Endothelial cell of umbilical vein (primary cell): ENCODE measurements around the gene THAP4. TPM values are rescaled to one million over a fixed set of nuclear protein-coding genes. Genes with fewer than 3 reads are reported as not detected.
A peak's percentile ranks its signal among the peaks of the same experiment; 100 is the strongest.

Experiments
- BruUV-seq: library from RNA; stranded (reverse); fragments of 400-500 nt; replicated peaks from 2 replicates; lab custom pipeline; 2021; lab: Mats Ljungman, UMichigan
- CTCF ChIA-PET: fragments of 300-600, 350-600 bp; sonication (Branson Sonifier 250); formaldehyde crosslinking; loops from one replicate; lab custom pipeline; 2021; ENCODE audit warnings: antibody characterized with exemption, inconsistent platforms; lab: Charles Lee
- POLR2A ChIA-PET: fragments of 300-600, 350-600 bp; sonication (Branson Sonifier 250); formaldehyde crosslinking; loops from one replicate; lab custom pipeline; 2021; ENCODE audit warnings: antibody characterized with exemption, inconsistent platforms; lab: Charles Lee
- DNase-seq: peaks from one replicate; pipeline ENCODE4 v3.0.0-alpha.2; 2011; ENCODE audit warnings: low read depth, low spot score
- FAIRE-seq: peaks from 2 replicates; lab custom pipeline; 2011; peaks lifted over from hg19 to GRCh38; lab: Jason Lieb, UNC
- H2AFZ ChIP-seq: 2 replicates; pipeline ENCODE4 v1.6.0; 2012; ENCODE audit warnings: low read depth, low read length, control low read depth, inconsistent platforms
- H3K27ac ChIP-seq: 2 replicates; pipeline ENCODE4 v1.5.1; 2011; ENCODE audit warnings: low read depth, mild to moderate bottlenecking, control low read depth, low read length, moderate library complexity; ENCODE audit not compliant: insufficient read depth
- H3K27me3 ChIP-seq, 2 experiments: 2 replicates each; pipeline versions ENCODE4 v1.6.0 to v1.6.1; 2011; ENCODE audit warnings: low read length in 2 of 2, mixed read lengths in 1 of 2; ENCODE audit not compliant: control insufficient read depth in 2 of 2, insufficient read depth in 2 of 2
- H3K36me3 ChIP-seq, 2 experiments: 2 replicates in 1 of 2; 3 replicates in 1 of 2; pipeline ENCODE4 v1.5.1; 2011; ENCODE audit warnings: low read length in 2 of 2, mild to moderate bottlenecking in 1 of 2, moderate library complexity in 1 of 2; ENCODE audit not compliant: control insufficient read depth in 2 of 2, insufficient read depth in 2 of 2; ENCODE audit errors: extremely low read depth in 1 of 2
- H3K4me1 ChIP-seq: 3 replicates; pipeline ENCODE4 v1.5.1; 2011; ENCODE audit warnings: mild to moderate bottlenecking, low read length; ENCODE audit not compliant: control insufficient read depth, insufficient read depth; ENCODE audit errors: extremely low read depth
- H3K4me2 ChIP-seq: 2 replicates; pipeline ENCODE4 v1.6.1; 2011; ENCODE audit warnings: low read length, control low read depth, mixed read lengths; ENCODE audit not compliant: insufficient read depth
- H3K4me3 ChIP-seq, 3 experiments: fragments of 200-600 bp in 1 of 3; sonication (generic), shearing (Covaris generic) in 1 of 3; replicated peaks in 1 of 3; 2 replicates each; pipeline ENCODE4 v1.5.1; 2011 to 2016; ENCODE audit warnings: control low read depth in 3 of 3, low read length in 3 of 3, mild to moderate bottlenecking in 2 of 3, inconsistent platforms in 1 of 3, low read depth in 1 of 3, moderate library complexity in 1 of 3; ENCODE audit not compliant: insufficient read depth in 1 of 3
- H3K79me2 ChIP-seq: 2 replicates; pipeline ENCODE4 v1.6.0; 2012; ENCODE audit warnings: low read length, inconsistent platforms; ENCODE audit not compliant: control insufficient read depth, insufficient read depth
- H3K9ac ChIP-seq: replicated peaks from 2 replicates; pipeline ENCODE3; 2011; ENCODE audit warnings: low read length, control low read depth; ENCODE audit not compliant: insufficient read depth; ENCODE audit errors: extremely low read depth
- H3K9me1 ChIP-seq: replicated peaks from 3 replicates; pipeline ENCODE4 v1.6.0; 2011; ENCODE audit warnings: mild to moderate bottlenecking, low read length; ENCODE audit not compliant: control insufficient read depth, insufficient read depth; ENCODE audit errors: extremely low read depth
- H3K9me3 ChIP-seq: replicated peaks from 2 replicates; pipeline ENCODE4 v1.5.1; 2012; ENCODE audit warnings: low read length, inconsistent platforms; ENCODE audit not compliant: control insufficient read depth, insufficient read depth
- H4K20me1 ChIP-seq: replicated peaks from 2 replicates; pipeline ENCODE3; 2011; ENCODE audit warnings: mild to moderate bottlenecking, low read length; ENCODE audit not compliant: control insufficient read depth, insufficient read depth; ENCODE audit errors: extremely low read depth
- EZH2 ChIP-seq: IDR thresholded peaks from 2 replicates; pipeline ENCODE4 v1.6.1; 2012; ENCODE audit warnings: borderline replicate concordance, low read depth, mild to moderate bottlenecking, moderate library complexity, low read length, inconsistent platforms; ENCODE audit not compliant: severe bottlenecking
- FOS ChIP-seq: IDR thresholded peaks from 2 replicates; pipeline ENCODE4 v1.6.1; 2011; ENCODE audit warnings: mild to moderate bottlenecking, low read length, moderate library complexity, borderline replicate concordance; ENCODE audit not compliant: insufficient read depth
- GATA2 ChIP-seq: IDR thresholded peaks from 2 replicates; pipeline ENCODE4 v1.7.0; 2011; ENCODE audit warnings: low read depth, mild to moderate bottlenecking, moderate library complexity, mixed read lengths, low read length; ENCODE audit not compliant: insufficient read length, insufficient read depth
- JUN ChIP-seq: IDR thresholded peaks from 2 replicates; pipeline ENCODE4 v1.6.1; 2011; ENCODE audit warnings: borderline replicate concordance, low read depth; ENCODE audit not compliant: insufficient read length, insufficient read depth
- MAX ChIP-seq: IDR thresholded peaks from 2 replicates; pipeline ENCODE4 v1.6.1; 2011; ENCODE audit not compliant: insufficient read depth, insufficient read length
- MYC ChIP-seq: IDR thresholded peaks from one replicate; pipeline ENCODE4 v1.6.1; 2011; ENCODE audit warnings: mild to moderate bottlenecking, low read depth, low read length
- POLR2A ChIP-seq: IDR thresholded peaks from 2 replicates; pipeline ENCODE4 v1.6.1; 2012; ENCODE audit warnings: low read depth, mild to moderate bottlenecking, control low read depth, low read length
- POLR2AphosphoS5 ChIP-seq: IDR thresholded peaks from 2 replicates; pipeline ENCODE4 v1.6.1; 2012; ENCODE audit warnings: low read depth, mild to moderate bottlenecking, control low read depth, low read length, moderate library complexity; ENCODE audit not compliant: insufficient read depth
- dilution Hi-C: fragments of 300-500 bp; cut with MboI; formaldehyde crosslinking; loops from one replicate; pipeline ENCODE4 v1.15.0; 2019; ENCODE audit warnings: low sequenced_read_pairs; ENCODE audit not compliant: extremely low pct_ligation_motif_present
- intact Hi-C: fragments of 100-400 bp; cut with micrococcal nuclease; formaldehyde crosslinking; loops from one replicate; pipeline ENCODE4 v1.10.0; 2022
- polyA plus RNA-seq, 4 experiments: library from polyadenylated mRNA; depleted of rRNA in 3 of 4; stranded (reverse) in 3 of 4; unstranded in 1 of 4; fragments of >200 nt; gene quantifications; 2 replicates each; pipeline versions ENCODE4 v1.2.1 to v1.2.3, GENCODE V29; 2011 to 2012; ENCODE audit warnings: missing spikeins in 1 of 4
- total RNA-seq: library from RNA; stranded (reverse); gene quantifications from 2 replicates; pipeline ENCODE4 v1.2.3, GENCODE V29; 2021
- TF ChIP-seq, protein P1 (sequence below), 2 donors: IDR thresholded peaks; 1 replicate in 1 of 2; 2 replicates in 1 of 2; pipeline ENCODE4 v1.5.1; 2011; ENCODE audit warnings: low read length in 2 of 2, mild to moderate bottlenecking in 2 of 2, moderate library complexity in 2 of 2, control low read depth in 1 of 2, inconsistent platforms in 1 of 2, low read depth in 1 of 2; ENCODE audit not compliant: insufficient read depth in 1 of 2; ENCODE audit errors: extremely low read depth in 1 of 2

Gene THAP4
- total and polyA plus RNA-seq, 2 donors (not counting 3 experiments of a cell fraction or from before 2014, with no cell fraction given): 45.4 to 47.4 TPM

- H4K20me1 ChIP-seq: no peaks in the 10 kb centered on the region
- no peaks in the 10 kb centered on the region for H3K9me3 ChIP-seq
- H3K79me2 ChIP-seq: peaks cover 10% of the 10 kb centered on the region
- dilution Hi-C loops: no loop called here
- intact Hi-C loops: loop anchor here (1.0 to 2.0 kb wide), 3 partner anchors 27 to 102 kb away; partner anchors contain the start of genes ATG4B, BOK, STK25 and THAP4
- H3K27me3 ChIP-seq: no peaks in the 10 kb centered on the region
- peaks cover 5% of the 10 kb centered on the region for H3K4me1 ChIP-seq
- BruUV-seq: no TSS peak
- FAIRE-seq (peak; percentile 74), DNase-seq (peak; percentile 83)
- peak overlapping the region; percentile 45 for H3K9ac ChIP-seq
- no peak for TF ChIP-seq EZH2
- TF ChIP-seq FOS: no peak
- peak; percentile 35 for TF ChIP-seq POLR2A
- TF ChIP-seq MAX: no peak
- TF ChIP-seq JUN: no peak
- TF ChIP-seq POLR2AphosphoS5: peak; percentile 71
- TF ChIP-seq, protein P1, sequence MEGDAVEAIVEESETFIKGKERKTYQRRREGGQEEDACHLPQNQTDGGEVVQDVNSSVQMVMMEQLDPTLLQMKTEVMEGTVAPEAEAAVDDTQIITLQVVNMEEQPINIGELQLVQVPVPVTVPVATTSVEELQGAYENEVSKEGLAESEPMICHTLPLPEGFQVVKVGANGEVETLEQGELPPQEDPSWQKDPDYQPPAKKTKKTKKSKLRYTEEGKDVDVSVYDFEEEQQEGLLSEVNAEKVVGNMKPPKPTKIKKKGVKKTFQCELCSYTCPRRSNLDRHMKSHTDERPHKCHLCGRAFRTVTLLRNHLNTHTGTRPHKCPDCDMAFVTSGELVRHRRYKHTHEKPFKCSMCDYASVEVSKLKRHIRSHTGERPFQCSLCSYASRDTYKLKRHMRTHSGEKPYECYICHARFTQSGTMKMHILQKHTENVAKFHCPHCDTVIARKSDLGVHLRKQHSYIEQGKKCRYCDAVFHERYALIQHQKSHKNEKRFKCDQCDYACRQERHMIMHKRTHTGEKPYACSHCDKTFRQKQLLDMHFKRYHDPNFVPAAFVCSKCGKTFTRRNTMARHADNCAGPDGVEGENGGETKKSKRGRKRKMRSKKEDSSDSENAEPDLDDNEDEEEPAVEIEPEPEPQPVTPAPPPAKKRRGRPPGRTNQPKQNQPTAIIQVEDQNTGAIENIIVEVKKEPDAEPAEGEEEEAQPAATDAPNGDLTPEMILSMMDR (IDR thresholded peaks at IDR 0.05; ENCODE audit: extremely low read depth in 1 of 2, insufficient read depth in 1 of 2, low read depth in 1 of 2, low read length in 2 of 2): peak; percentile 62 to 67
- no peak for TF ChIP-seq GATA2
- TF ChIP-seq MYC: no peak
- ChIA-PET POLR2A (no interaction called here), CTCF (interaction anchor here (0.6 to 1.4 kb wide), 2 partner anchors 28 to 51 kb away, joined by 3 to 4 read pairs; partner anchors contain the start of gene ATG4B)
- H3K27ac ChIP-seq: peak overlapping the region; percentile 28
- H2AFZ ChIP-seq: peak overlapping the region; percentile 74
- no peaks in the 10 kb centered on the region for H3K9me1 ChIP-seq
- H3K36me3 ChIP-seq: peaks cover 0 to 6% of the 10 kb centered on the region in 2 experiments
- H3K4me2 ChIP-seq: peak overlapping the region; percentile 58
- peak overlapping the region; percentile 15 to 53 (median 15) for H3K4me3 ChIP-seq
Observed at GRCh38 chr2:241609859-241610793, 26.8 kb downstream of the THAP4 start.
